Measurements from ENCODE around the gene TGM6.

Gene TGM6

GRCh38 chr20:2363587-2363986, 17.1 kb upstream of the TGM6 start:
- H3K4me3 ChIP-seq (ENCODE audit: low read depth, low read length), result no peak overlapping the region
- no peaks in the 10 kb centered on the region for H3K27me3 ChIP-seq (ENCODE audit: control insufficient read depth, insufficient read depth, low read length)
- H3K27ac ChIP-seq (ENCODE audit: low read depth, low read length), result no peak overlapping the region
- peaks cover 8% of the 10 kb centered on the region; the same call in 1 of the 2 replicates for H3K9me3 ChIP-seq (ENCODE audit: control insufficient read depth, insufficient read depth, low read depth, low read length)
- no peaks in the 10 kb centered on the region for H3K36me3 ChIP-seq (ENCODE audit: control insufficient read depth, insufficient read depth, low read length)
- no peak overlapping the region for H3K9ac ChIP-seq (ENCODE audit: low read length)
- H3K4me1 ChIP-seq (ENCODE audit: control insufficient read depth, insufficient read depth, low read length), result peaks cover 8% of the 10 kb centered on the region

GRCh38 chr20:2364044-2364443, 16.7 kb upstream of the TGM6 start:
- Histone ChIP-seq H3K9ac (ENCODE audit: low read length) (no peak overlapping the region), H3K36me3 (ENCODE audit: control insufficient read depth, insufficient read depth, low read length) (no peaks in the 10 kb centered on the region), H3K27me3 (ENCODE audit: control insufficient read depth, insufficient read depth, low read length) (no peaks in the 10 kb centered on the region), H3K27ac (ENCODE audit: low read depth, low read length) (no peak overlapping the region), H3K4me1 (ENCODE audit: control insufficient read depth, insufficient read depth, low read length) (peaks cover 8% of the 10 kb centered on the region), H3K4me3 (ENCODE audit: low read depth, low read length) (no peak overlapping the region), H3K9me3 (ENCODE audit: control insufficient read depth, insufficient read depth, low read depth, low read length) (peaks cover 8% of the 10 kb centered on the region; the same call in 1 of the 2 replicates)

- no peak overlapping the region for H3K27ac ChIP-seq (ENCODE audit: low read depth, low read length)
- no peak overlapping the region for H3K9ac ChIP-seq (ENCODE audit: low read length)
- no peaks in the 10 kb centered on the region for H3K36me3 ChIP-seq (ENCODE audit: control insufficient read depth, insufficient read depth, low read length)
- H3K27me3 ChIP-seq (ENCODE audit: control insufficient read depth, insufficient read depth, low read length), result no peaks in the 10 kb centered on the region
- H3K4me3 ChIP-seq (ENCODE audit: low read depth, low read length), result no peak overlapping the region
- peaks cover 8% of the 10 kb centered on the region for H3K4me1 ChIP-seq (ENCODE audit: control insufficient read depth, insufficient read depth, low read length)
- H3K9me3 ChIP-seq (ENCODE audit: control insufficient read depth, insufficient read depth, low read depth, low read length), result peaks cover 8% of the 10 kb centered on the region; the same call in 1 of the 2 replicates
Measured at GRCh38 chr20:2365091-2365490, 15.6 kb upstream of the TGM6 start.

- H3K4me3 ChIP-seq (ENCODE audit: low read depth, low read length), result no peak overlapping the region
Measured at GRCh38 chr20:2365666-2366065, 15.0 kb upstream of the TGM6 start.

GRCh38 chr20:2368621-2369020, 12.1 kb upstream of the TGM6 start:
- Histone ChIP-seq H3K4me1 (ENCODE audit: control insufficient read depth, insufficient read depth, low read length) (peaks cover 4% of the 10 kb centered on the region), H3K9ac (ENCODE audit: low read length) (no peak overlapping the region), H3K27me3 (ENCODE audit: control insufficient read depth, insufficient read depth, low read length) (no peaks in the 10 kb centered on the region), H3K9me3 (ENCODE audit: control insufficient read depth, insufficient read depth, low read depth, low read length) (no peaks in the 10 kb centered on the region), H3K4me3 (ENCODE audit: low read depth, low read length) (no peak overlapping the region), H3K36me3 (ENCODE audit: control insufficient read depth, insufficient read depth, low read length) (no peaks in the 10 kb centered on the region), H3K27ac (ENCODE audit: low read depth, low read length) (no peak overlapping the region)

More at GRCh38 chr20:2365666-2366065, 15.0 kb upstream of the TGM6 start:
- no peaks in the 10 kb centered on the region for H3K36me3 ChIP-seq (ENCODE audit: control insufficient read depth, insufficient read depth, low read length)
- no peak overlapping the region for H3K9ac ChIP-seq (ENCODE audit: low read length)
- no peaks in the 10 kb centered on the region for H3K27me3 ChIP-seq (ENCODE audit: control insufficient read depth, insufficient read depth, low read length)
- H3K4me1 ChIP-seq (ENCODE audit: control insufficient read depth, insufficient read depth, low read length), result peaks cover 8% of the 10 kb centered on the region
- no peak overlapping the region for H3K27ac ChIP-seq (ENCODE audit: low read depth, low read length)
- H3K9me3 ChIP-seq (ENCODE audit: control insufficient read depth, insufficient read depth, low read depth, low read length), result peaks cover 5% of the 10 kb centered on the region; the same call in 1 of the 2 replicates

GRCh38 chr20:2373098-2373497, 7.6 kb upstream of the TGM6 start:
- no peaks in the 10 kb centered on the region for H3K9me3 ChIP-seq (ENCODE audit: control insufficient read depth, insufficient read depth, low read depth, low read length)
- no peak overlapping the region for H3K27ac ChIP-seq (ENCODE audit: low read depth, low read length)
- no peaks in the 10 kb centered on the region for H3K4me1 ChIP-seq (ENCODE audit: control insufficient read depth, insufficient read depth, low read length)
- no peak overlapping the region for H3K4me3 ChIP-seq (ENCODE audit: low read depth, low read length)
- H3K9ac ChIP-seq (ENCODE audit: low read length), result no peak overlapping the region
- H3K27me3 ChIP-seq (ENCODE audit: control insufficient read depth, insufficient read depth, low read length), result no peaks in the 10 kb centered on the region
- no peaks in the 10 kb centered on the region for H3K36me3 ChIP-seq (ENCODE audit: control insufficient read depth, insufficient read depth, low read length)

- Histone ChIP-seq H3K36me3 (ENCODE audit: control insufficient read depth, insufficient read depth, low read length) (no peaks in the 10 kb centered on the region), H3K27me3 (ENCODE audit: control insufficient read depth, insufficient read depth, low read length) (no peaks in the 10 kb centered on the region), H3K9me3 (ENCODE audit: control insufficient read depth, insufficient read depth, low read depth, low read length) (no peaks in the 10 kb centered on the region), H3K27ac (ENCODE audit: low read depth, low read length) (no peak overlapping the region), H3K9ac (ENCODE audit: low read length) (no peak overlapping the region), H3K4me3 (ENCODE audit: low read depth, low read length) (no peak overlapping the region), H3K4me1 (ENCODE audit: control insufficient read depth, insufficient read depth, low read length) (peaks cover 3% of the 10 kb centered on the region)
Measured at GRCh38 chr20:2374346-2375125, 6.2 kb upstream of the TGM6 start.

- Histone ChIP-seq H3K9ac (ENCODE audit: low read length) (no peak overlapping the region), H3K4me1 (ENCODE audit: control insufficient read depth, insufficient read depth, low read length) (peaks cover 15% of the 10 kb centered on the region), H3K4me3 (ENCODE audit: low read depth, low read length) (no peak overlapping the region), H3K36me3 (ENCODE audit: control insufficient read depth, insufficient read depth, low read length) (no peaks in the 10 kb centered on the region), H3K27me3 (ENCODE audit: control insufficient read depth, insufficient read depth, low read length) (no peaks in the 10 kb centered on the region), H3K9me3 (ENCODE audit: control insufficient read depth, insufficient read depth, low read depth, low read length) (no peaks in the 10 kb centered on the region), H3K27ac (ENCODE audit: low read depth, low read length) (no peak overlapping the region)
Measured at GRCh38 chr20:2378893-2379292, 1.8 kb upstream of the TGM6 start.

GRCh38 chr20:2379511-2380229, 1.0 kb upstream of the TGM6 start:
- Histone ChIP-seq H3K9ac (ENCODE audit: low read length) (no peak overlapping the region), H3K9me3 (ENCODE audit: control insufficient read depth, insufficient read depth, low read depth, low read length) (no peaks in the 10 kb centered on the region), H3K27ac (ENCODE audit: low read depth, low read length) (0 out of 2 replicates have a peak overlapping the region, but pooled peaks have one; percentile 24), H3K4me1 (ENCODE audit: control insufficient read depth, insufficient read depth, low read length) (peaks cover 16% of the 10 kb centered on the region), H3K4me3 (ENCODE audit: low read depth, low read length) (no peak overlapping the region), H3K27me3 (ENCODE audit: control insufficient read depth, insufficient read depth, low read length) (no peaks in the 10 kb centered on the region), H3K36me3 (ENCODE audit: control insufficient read depth, insufficient read depth, low read length) (no peaks in the 10 kb centered on the region)

GRCh38 chr20:2381303-2381702, 602 bp downstream of the TGM6 start:
- Histone ChIP-seq H3K9ac (ENCODE audit: low read length) (no peak overlapping the region), H3K27me3 (ENCODE audit: control insufficient read depth, insufficient read depth, low read length) (no peaks in the 10 kb centered on the region), H3K36me3 (ENCODE audit: control insufficient read depth, insufficient read depth, low read length) (no peaks in the 10 kb centered on the region), H3K4me3 (ENCODE audit: low read depth, low read length) (no peak overlapping the region), H3K4me1 (ENCODE audit: control insufficient read depth, insufficient read depth, low read length) (peaks cover 19% of the 10 kb centered on the region), H3K9me3 (ENCODE audit: control insufficient read depth, insufficient read depth, low read depth, low read length) (no peaks in the 10 kb centered on the region), H3K27ac (ENCODE audit: low read depth, low read length) (no peak overlapping the region)

- Histone ChIP-seq H3K9ac (ENCODE audit: low read length) (no peak overlapping the region), H3K27ac (ENCODE audit: low read depth, low read length) (no peak overlapping the region), H3K4me3 (ENCODE audit: low read depth, low read length) (no peak overlapping the region), H3K36me3 (ENCODE audit: control insufficient read depth, insufficient read depth, low read length) (no peaks in the 10 kb centered on the region), H3K27me3 (ENCODE audit: control insufficient read depth, insufficient read depth, low read length) (no peaks in the 10 kb centered on the region), H3K9me3 (ENCODE audit: control insufficient read depth, insufficient read depth, low read depth, low read length) (no peaks in the 10 kb centered on the region), H3K4me1 (ENCODE audit: control insufficient read depth, insufficient read depth, low read length) (peaks cover 24% of the 10 kb centered on the region)
Measured at GRCh38 chr20:2382833-2383232, 2.1 kb downstream of the TGM6 start.

Data from HUES6 (cell line).